IMR-90 (cell line): ENCODE data around the gene CCDC33. TPM values are rescaled to one million over a fixed set of nuclear protein-coding genes. Genes with fewer than 3 reads are reported as not detected.

Experiments used
- ATAC-seq: fragments of 200-7000 bp; cut with Tn5 transposase; 2 replicates; pipeline ENCODE4 v1.9.1; 2020; ENCODE audit warnings: low read depth, mild to moderate bottlenecking, moderate library complexity
- BruUV-seq: library from RNA; stranded (reverse); fragments of 400-500 nt; replicated peaks from 2 replicates; lab custom pipeline; 2021; lab: Mats Ljungman, UMichigan
- CTCF ChIA-PET: fragments of 300-600 bp; formaldehyde crosslinking; extraction: SDS; loops from one replicate; lab custom pipeline; 2021; ENCODE audit warnings: antibody characterized with exemption; lab: Yijun Ruan, JAX
- POLR2A ChIA-PET: fragments of 300-600 bp; sonication (Branson Sonifier 250); formaldehyde crosslinking; loops from one replicate; lab custom pipeline; 2022; ENCODE audit warnings: antibody characterized with exemption; ENCODE audit not compliant: unreplicated experiment; lab: Charles Lee
- DNase-seq: peaks from one replicate; pipeline ENCODE4 v3.0.0; 2013
- H2AFZ ChIP-seq: replicated peaks from 2 replicates; pipeline ENCODE3; 2013; ENCODE audit warnings: low read length, mild to moderate bottlenecking; ENCODE audit not compliant: poor library complexity
- H2AK5ac ChIP-seq: 2 replicates; pipeline ENCODE4 v1.6.1; 2013; ENCODE audit warnings: low read depth, low read length, inconsistent platforms
- H2AK9ac ChIP-seq: replicated peaks from 2 replicates; pipeline ENCODE3; 2013; ENCODE audit warnings: mild to moderate bottlenecking, low read depth, low read length, moderate library complexity; ENCODE audit not compliant: poor library complexity
- H2BK120ac ChIP-seq: 2 replicates; pipeline ENCODE4 v1.6.1; 2013; ENCODE audit warnings: low read depth, low read length, inconsistent platforms
- H2BK15ac ChIP-seq: 3 replicates; pipeline ENCODE4 v1.6.1; 2013; ENCODE audit warnings: low read depth, low read length, inconsistent platforms
- H2BK20ac ChIP-seq: 2 replicates; pipeline ENCODE4 v1.6.1; 2013; ENCODE audit warnings: low read depth, mild to moderate bottlenecking, inconsistent platforms, low read length, moderate library complexity
- H2BK5ac ChIP-seq: 2 replicates; pipeline ENCODE4 v1.6.1; 2013; ENCODE audit warnings: mild to moderate bottlenecking, low read depth, low read length, inconsistent platforms; ENCODE audit not compliant: poor library complexity, severe bottlenecking
- H3K14ac ChIP-seq: replicated peaks from 2 replicates; pipeline ENCODE4 v1.6.1; 2013; ENCODE audit warnings: low read depth, low read length, inconsistent platforms
- H3K18ac ChIP-seq: 2 replicates; pipeline ENCODE4 v1.6.1; 2013; ENCODE audit warnings: low read depth, low read length, control low read depth
- H3K23ac ChIP-seq: 2 replicates; pipeline ENCODE4 v1.6.1; 2013; ENCODE audit warnings: low read depth, low read length, inconsistent platforms
- H3K27ac ChIP-seq: 2 replicates; pipeline ENCODE4 v1.5.1; 2013; ENCODE audit warnings: mild to moderate bottlenecking, control low read depth, low read length; ENCODE audit not compliant: insufficient read depth
- H3K27me3 ChIP-seq: 2 replicates; pipeline ENCODE4 v1.6.1; 2013; ENCODE audit warnings: low read length; ENCODE audit not compliant: control insufficient read depth, insufficient read depth
- H3K36me3 ChIP-seq: 2 replicates; pipeline ENCODE4 v1.6.1; 2013; ENCODE audit warnings: low read length, mixed read lengths; ENCODE audit not compliant: control insufficient read depth, insufficient read depth
- H3K4ac ChIP-seq: 2 replicates; pipeline ENCODE4 v1.6.1; 2013; ENCODE audit warnings: low read depth, low read length, inconsistent platforms
- H3K4me1 ChIP-seq: 2 replicates; pipeline ENCODE4 v1.6.1; 2013; ENCODE audit warnings: low read length, mixed read lengths; ENCODE audit not compliant: control insufficient read depth, insufficient read depth
- H3K4me2 ChIP-seq: 2 replicates; pipeline ENCODE4 v1.6.1; 2013; ENCODE audit warnings: low read depth, mild to moderate bottlenecking, control low read depth, low read length, moderate library complexity
- H3K4me3 ChIP-seq: 2 replicates; pipeline ENCODE4 v1.5.1; 2013; ENCODE audit warnings: low read depth, mild to moderate bottlenecking, control low read depth, low read length, moderate library complexity; ENCODE audit not compliant: insufficient read depth
- H3K56ac ChIP-seq: 2 replicates; pipeline ENCODE4 v1.6.1; 2013; ENCODE audit warnings: low read length, inconsistent platforms; ENCODE audit not compliant: insufficient read depth; ENCODE audit errors: extremely low read depth
- H3K79me1 ChIP-seq, 2 experiments: 2 replicates each; pipeline ENCODE4 v1.6.1; 2013; ENCODE audit warnings: low read length in 2 of 2, inconsistent platforms in 1 of 2, low read depth in 1 of 2
- H3K9ac ChIP-seq: 2 replicates; pipeline ENCODE4 v1.6.1; 2013; ENCODE audit warnings: low read depth, low read length, control low read depth
- H3K9me1 ChIP-seq: 2 replicates; pipeline ENCODE4 v1.6.1; 2013; ENCODE audit warnings: low read length, inconsistent platforms; ENCODE audit not compliant: insufficient read depth
- H3K9me3 ChIP-seq: 2 replicates; pipeline ENCODE4 v1.6.1; 2013; ENCODE audit warnings: low read length; ENCODE audit not compliant: control insufficient read depth, insufficient read depth
- H4K20me1 ChIP-seq: 2 replicates; pipeline ENCODE4 v1.6.1; 2013; ENCODE audit warnings: low read length, inconsistent platforms; ENCODE audit not compliant: insufficient read depth
- H4K5ac ChIP-seq: 2 replicates; pipeline ENCODE4 v1.6.1; 2013; ENCODE audit warnings: mild to moderate bottlenecking, low read depth, low read length, control low read depth
- H4K8ac ChIP-seq, 2 experiments: 2 replicates each; pipeline ENCODE4 v1.6.1; 2013; ENCODE audit warnings: low read depth in 2 of 2, low read length in 2 of 2, control low read depth in 1 of 2, inconsistent platforms in 1 of 2
- H4K91ac ChIP-seq: 2 replicates; pipeline ENCODE4 v1.6.1; 2013; ENCODE audit warnings: low read depth, low read length, inconsistent platforms; ENCODE audit not compliant: insufficient read depth
- BHLHE40 ChIP-seq: fragments of 150-350 bp; IDR thresholded peaks from 2 replicates; pipeline ENCODE4 v1.6.1; 2016; ENCODE audit warnings: mild to moderate bottlenecking, low read depth, low read length
- CEBPB ChIP-seq: IDR thresholded peaks from 2 replicates; pipeline ENCODE4 v1.6.1; 2012; ENCODE audit warnings: low read depth, low read length, improper control_type of control experiment
- MAFK ChIP-seq: IDR thresholded peaks from 2 replicates; pipeline ENCODE4 v1.6.1; 2012; ENCODE audit warnings: low read depth, low read length, improper control_type of control experiment
- MAZ ChIP-seq: IDR thresholded peaks from 2 replicates; pipeline ENCODE4 v1.6.1; 2012; ENCODE audit warnings: low read depth, mild to moderate bottlenecking, low read length, improper control_type of control experiment, moderate library complexity, borderline replicate concordance
- MXI1 ChIP-seq: IDR thresholded peaks from 2 replicates; pipeline ENCODE4 v1.6.1; 2012; ENCODE audit warnings: low read depth, mild to moderate bottlenecking, low read length, moderate library complexity, borderline replicate concordance
- POLR2A ChIP-seq: IDR thresholded peaks from 2 replicates; pipeline ENCODE4 v1.6.1; 2012; ENCODE audit warnings: mild to moderate bottlenecking, low read depth, low read length
- RAD21 ChIP-seq: IDR thresholded peaks from 2 replicates; pipeline ENCODE4 v1.6.1; 2012; ENCODE audit warnings: low read length, improper control_type of control experiment
- RFX5 ChIP-seq: IDR thresholded peaks from 2 replicates; pipeline ENCODE4 v1.8.0; 2012; ENCODE audit warnings: low read depth, mild to moderate bottlenecking, low read length, moderate library complexity
- SMC3 ChIP-seq: fragments of 150-350 bp; IDR thresholded peaks from 2 replicates; pipeline ENCODE4 v1.6.1; 2016; ENCODE audit warnings: low read depth, mild to moderate bottlenecking, antibody characterized with exemption, low read length, moderate library complexity
- whole genome bisulfite sequencing, 2 experiments: methylation state at CpG; one replicate each; pipeline versions ENCODE4 v1.1.5 to v1.1.7; 2013; ENCODE audit warnings: missing lambda C conversion rate in 2 of 2; ENCODE audit not compliant: insufficient read length in 1 of 2; ENCODE audit errors: extremely low coverage in 2 of 2; 5-methylcytosine and 5-hydroxymethylcytosine counted together
- dilution Hi-C: fragments of 300-500 bp; cut with HindIII; formaldehyde crosslinking; loops from one replicate; pipeline ENCODE4 v1.14.3; 2018; ENCODE audit warnings: low sequenced_read_pairs; ENCODE audit not compliant: unreplicated experiment
- in situ Hi-C: fragments of 300-500 bp; cut with MboI; formaldehyde crosslinking; loops from 3 replicates; pipeline ENCODE4 v1.14.3; 2019; ENCODE audit warnings: low sequenced_read_pairs, inconsistent platforms, mixed read lengths
- intact Hi-C: fragments of 100-400 bp; cut with micrococcal nuclease; formaldehyde crosslinking; loops from 2 replicates; pipeline ENCODE4 v1.10.0; 2022
- polyA plus RNA-seq, 3 experiments: library from polyadenylated mRNA; depleted of rRNA; stranded (reverse); fragments of >200 nt; gene quantifications; 2 replicates each; pipeline ENCODE4 v1.2.3, GENCODE V29; 2012; ENCODE audit warnings: low replicate concordance in 1 of 3
- total RNA-seq: library from RNA; depleted of rRNA; stranded (reverse); fragments of >200 nt; gene quantifications from 2 replicates; pipeline ENCODE4 v1.2.3, GENCODE V29; 2012
- TF ChIP-seq, protein P1 (sequence below): fragments of 150-350 bp; IDR thresholded peaks from 2 replicates; pipeline ENCODE4 v1.6.1; 2017; ENCODE audit warnings: mild to moderate bottlenecking, antibody characterized with exemption, low read length, low read depth
- TF ChIP-seq, protein P2 (sequence below): fragments of 150-350 bp; IDR thresholded peaks from 2 replicates; pipeline ENCODE4 v1.6.1; 2016; ENCODE audit warnings: low read depth, mild to moderate bottlenecking, low read length, moderate library complexity, borderline replicate concordance

CCDC33 gene
- total and polyA plus RNA-seq, 2 of the 4 experiments (the other 2 are of a cell fraction) = not detected

DNA sequence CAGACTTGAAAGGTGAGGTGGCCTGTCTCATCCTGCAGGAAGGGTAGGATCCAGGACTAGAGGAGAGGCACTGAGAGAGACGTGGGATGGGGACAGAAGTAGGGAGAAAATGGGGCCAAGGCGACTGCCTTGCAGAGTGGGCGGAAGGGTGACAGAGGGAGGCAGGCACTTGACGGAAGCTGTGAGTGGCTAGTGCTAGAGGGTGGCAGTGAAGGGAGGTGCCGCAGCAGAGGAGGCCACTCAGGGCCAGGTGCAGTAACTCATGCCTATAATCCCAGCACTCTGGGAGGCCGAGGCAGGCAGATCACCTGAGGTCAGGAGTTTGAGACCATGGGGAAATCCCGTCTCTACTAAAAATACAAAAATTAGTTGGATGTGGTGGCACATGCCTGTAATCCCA is 7.3 kb downstream of the CCDC33 start:
- H3K36me3 ChIP-seq = no peaks in the 10 kb centered on the region
- no peak overlapping the region for H3K18ac ChIP-seq
- no peak overlapping the region for H2AK5ac ChIP-seq
- no peak overlapping the region for H2AK9ac ChIP-seq
- no peaks in the 10 kb centered on the region for H3K79me1 ChIP-seq
- H3K9ac ChIP-seq = no peak overlapping the region
- H3K27ac ChIP-seq = no peak overlapping the region
- no peak overlapping the region for H3K4me3 ChIP-seq
- H3K14ac ChIP-seq = no peak overlapping the region
- BruUV-seq = no TSS peak
- H2BK15ac ChIP-seq = no peak overlapping the region
- H3K23ac ChIP-seq = no peak overlapping the region
- no peak overlapping the region for H3K4me2 ChIP-seq
- no peak overlapping the region for H4K8ac ChIP-seq
- DNase-seq = no peak
- dilution Hi-C loops = no loop called here
- no peak for TF ChIP-seq BHLHE40
- no peak for TF ChIP-seq MXI1
- no peak for TF ChIP-seq SMC3
- no peak for TF ChIP-seq RAD21
- TF ChIP-seq MAFK = no peak
- TF ChIP-seq, protein P1, sequence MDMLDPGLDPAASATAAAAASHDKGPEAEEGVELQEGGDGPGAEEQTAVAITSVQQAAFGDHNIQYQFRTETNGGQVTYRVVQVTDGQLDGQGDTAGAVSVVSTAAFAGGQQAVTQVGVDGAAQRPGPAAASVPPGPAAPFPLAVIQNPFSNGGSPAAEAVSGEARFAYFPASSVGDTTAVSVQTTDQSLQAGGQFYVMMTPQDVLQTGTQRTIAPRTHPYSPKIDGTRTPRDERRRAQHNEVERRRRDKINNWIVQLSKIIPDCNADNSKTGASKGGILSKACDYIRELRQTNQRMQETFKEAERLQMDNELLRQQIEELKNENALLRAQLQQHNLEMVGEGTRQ = no peak
- no peak for TF ChIP-seq MAZ
- TF ChIP-seq POLR2A = no peak
- no peak for TF ChIP-seq RFX5
- TF ChIP-seq, protein P2, sequence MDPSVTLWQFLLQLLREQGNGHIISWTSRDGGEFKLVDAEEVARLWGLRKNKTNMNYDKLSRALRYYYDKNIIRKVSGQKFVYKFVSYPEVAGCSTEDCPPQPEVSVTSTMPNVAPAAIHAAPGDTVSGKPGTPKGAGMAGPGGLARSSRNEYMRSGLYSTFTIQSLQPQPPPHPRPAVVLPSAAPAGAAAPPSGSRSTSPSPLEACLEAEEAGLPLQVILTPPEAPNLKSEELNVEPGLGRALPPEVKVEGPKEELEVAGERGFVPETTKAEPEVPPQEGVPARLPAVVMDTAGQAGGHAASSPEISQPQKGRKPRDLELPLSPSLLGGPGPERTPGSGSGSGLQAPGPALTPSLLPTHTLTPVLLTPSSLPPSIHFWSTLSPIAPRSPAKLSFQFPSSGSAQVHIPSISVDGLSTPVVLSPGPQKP = no peak
- TF ChIP-seq CEBPB = no peak
- in situ Hi-C loops = no loop called here
- H2BK5ac ChIP-seq = no peak overlapping the region
- peaks cover 26% of the 10 kb centered on the region for H3K27me3 ChIP-seq
- H3K9me3 ChIP-seq = no peaks in the 10 kb centered on the region
- H4K20me1 ChIP-seq = no peaks in the 10 kb centered on the region
- peaks cover 5% of the 10 kb centered on the region; the same call in 1 of the 2 replicates for H3K9me1 ChIP-seq
- CTCF ChIA-PET = no interaction called here
- no peak overlapping the region for H2BK20ac ChIP-seq
- 100% methylated on average over 1 of the region's 7 CpGs; no CpG with 5 or more reads in 1 of the 2 experiments for WGBS, 2 experiments
- no peak overlapping the region for H2BK120ac ChIP-seq
- no peak for ATAC-seq
- no peak overlapping the region for H4K5ac ChIP-seq
- H2AFZ ChIP-seq = no peak overlapping the region
- POLR2A ChIA-PET = no interaction called here
- no peak overlapping the region for H4K91ac ChIP-seq
- H3K4ac ChIP-seq = no peak overlapping the region
- peaks cover 5% of the 10 kb centered on the region; the same call in 1 of the 2 replicates for H3K4me1 ChIP-seq
- intact Hi-C loops = no loop called here
- no peak overlapping the region for H3K56ac ChIP-seq
